ENCODE results near the gene RNF217.
"Not testable (repeated sequence)": the region's sequence is repeated elsewhere in the genome, so short reads cannot be mapped to it uniquely, and the experiment has no call there.

DNA sequence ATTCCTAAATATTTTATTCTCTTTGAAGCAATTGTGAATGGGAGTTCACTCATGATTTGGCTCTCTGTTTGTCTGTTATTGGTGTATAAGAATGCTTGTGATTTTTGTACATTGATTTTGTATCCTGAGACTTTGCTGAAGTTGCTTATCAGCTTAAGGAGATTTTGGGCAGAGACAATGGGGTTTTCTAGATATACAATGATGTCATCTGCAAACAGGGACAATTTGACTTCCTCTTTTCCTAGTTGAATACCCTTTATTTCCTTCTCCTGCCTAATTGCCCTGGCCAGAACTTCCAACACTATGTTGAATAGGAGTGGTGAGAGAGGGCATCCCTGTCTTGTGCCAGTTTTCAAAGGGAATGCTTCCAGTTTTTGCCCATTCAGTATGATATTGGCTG, 72.7 kb downstream of the RNF217 start:
- not testable (repeated sequence) for TF ChIP-seq POLR2AphosphoS5 (IDR thresholded peaks at IDR 0.05)
- TF ChIP-seq, protein P1, sequence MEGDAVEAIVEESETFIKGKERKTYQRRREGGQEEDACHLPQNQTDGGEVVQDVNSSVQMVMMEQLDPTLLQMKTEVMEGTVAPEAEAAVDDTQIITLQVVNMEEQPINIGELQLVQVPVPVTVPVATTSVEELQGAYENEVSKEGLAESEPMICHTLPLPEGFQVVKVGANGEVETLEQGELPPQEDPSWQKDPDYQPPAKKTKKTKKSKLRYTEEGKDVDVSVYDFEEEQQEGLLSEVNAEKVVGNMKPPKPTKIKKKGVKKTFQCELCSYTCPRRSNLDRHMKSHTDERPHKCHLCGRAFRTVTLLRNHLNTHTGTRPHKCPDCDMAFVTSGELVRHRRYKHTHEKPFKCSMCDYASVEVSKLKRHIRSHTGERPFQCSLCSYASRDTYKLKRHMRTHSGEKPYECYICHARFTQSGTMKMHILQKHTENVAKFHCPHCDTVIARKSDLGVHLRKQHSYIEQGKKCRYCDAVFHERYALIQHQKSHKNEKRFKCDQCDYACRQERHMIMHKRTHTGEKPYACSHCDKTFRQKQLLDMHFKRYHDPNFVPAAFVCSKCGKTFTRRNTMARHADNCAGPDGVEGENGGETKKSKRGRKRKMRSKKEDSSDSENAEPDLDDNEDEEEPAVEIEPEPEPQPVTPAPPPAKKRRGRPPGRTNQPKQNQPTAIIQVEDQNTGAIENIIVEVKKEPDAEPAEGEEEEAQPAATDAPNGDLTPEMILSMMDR (IDR thresholded peaks at IDR 0.05) = not testable (repeated sequence)
